DOHH2 (cell line): ENCODE measurements around the gene SMPD4.
A peak's percentile ranks its signal among the peaks of the same experiment; 100 is the strongest.
"Not testable (repeated sequence)": the region's sequence is repeated elsewhere in the genome, so short reads cannot be mapped to it uniquely, and the experiment has no call there.

ENCODE experiments used
- H3F3A ChIP-seq: fragments of 200-600 bp; sonication (generic), shearing (Covaris generic); 2 replicates; pipeline ENCODE4 v1.6.0; 2016; ENCODE audit warnings: antibody characterized with exemption, mild to moderate bottlenecking; ENCODE audit not compliant: control insufficient read depth, insufficient read depth
- H3K27ac ChIP-seq: fragments of 200-600 bp; sonication (generic); 2 replicates; pipeline ENCODE4 v1.5.1; 2014; ENCODE audit warnings: low read depth, mild to moderate bottlenecking, low read length, moderate library complexity
- H3K27me3 ChIP-seq: fragments of 200-600 bp; sonication (generic); 2 replicates; pipeline ENCODE4 v1.6.1; 2014; ENCODE audit warnings: mild to moderate bottlenecking, low read length, mixed read lengths; ENCODE audit not compliant: control insufficient read depth
- H3K36me3 ChIP-seq: fragments of 200-600 bp; sonication (generic); 2 replicates; pipeline ENCODE4 v1.6.1; 2014; ENCODE audit warnings: mild to moderate bottlenecking, low read length, moderate library complexity, mixed read lengths; ENCODE audit not compliant: control insufficient read depth
- H3K4me1 ChIP-seq: fragments of 200-600 bp; sonication (generic); 2 replicates; pipeline ENCODE4 v1.6.1; 2014; ENCODE audit warnings: mild to moderate bottlenecking, low read length, mixed read lengths; ENCODE audit not compliant: control insufficient read depth
- H3K4me2 ChIP-seq: fragments of 200-600 bp; sonication (generic); 2 replicates; pipeline ENCODE4 v1.6.0; 2014; ENCODE audit warnings: mild to moderate bottlenecking, low read length, moderate library complexity
- H3K4me3 ChIP-seq: fragments of 200-600 bp; sonication (generic); 2 replicates; pipeline ENCODE4 v1.5.1; 2014; ENCODE audit warnings: mild to moderate bottlenecking, low read length, mixed read lengths
- H3K79me2 ChIP-seq: fragments of 200-600 bp; sonication (generic); 2 replicates; pipeline ENCODE4 v1.6.1; 2014; ENCODE audit warnings: mild to moderate bottlenecking, low read length, mixed read lengths; ENCODE audit not compliant: control insufficient read depth
- H3K9me2 ChIP-seq: fragments of 200-600 bp; sonication (generic); replicated peaks from 2 replicates; pipeline ENCODE4 v1.6.1; 2014; ENCODE audit warnings: mild to moderate bottlenecking, low read length, mixed read lengths; ENCODE audit not compliant: control insufficient read depth
- H3K9me3 ChIP-seq: fragments of 200-600 bp; sonication (generic); 2 replicates; pipeline ENCODE4 v1.6.1; 2014; ENCODE audit warnings: antibody characterized with exemption, low read length, mixed read lengths; ENCODE audit not compliant: control insufficient read depth, insufficient read depth
- H4K20me1 ChIP-seq: fragments of 200-600 bp; sonication (generic); 2 replicates; pipeline ENCODE4 v1.6.0; 2014; ENCODE audit warnings: low read depth, mild to moderate bottlenecking, antibody characterized with exemption, low read length, moderate library complexity; ENCODE audit not compliant: control insufficient read depth, insufficient read depth
- EZH2phosphoT487 ChIP-seq: fragments of 200-600 bp; sonication (generic); IDR thresholded peaks from 2 replicates; pipeline ENCODE4 v1.6.1; 2017; ENCODE audit warnings: borderline replicate concordance, mild to moderate bottlenecking, antibody characterized with exemption, low read length, moderate library complexity, mixed read lengths
- TF ChIP-seq, protein P1 (sequence below): fragments of 200-600 bp; sonication (generic); IDR thresholded peaks from one replicate; pipeline ENCODE4 v1.5.1; 2014; ENCODE audit warnings: antibody characterized with exemption, mild to moderate bottlenecking, low read depth, low read length; ENCODE audit not compliant: poor library complexity, severe bottlenecking

The SMPD4 gene

DNA sequence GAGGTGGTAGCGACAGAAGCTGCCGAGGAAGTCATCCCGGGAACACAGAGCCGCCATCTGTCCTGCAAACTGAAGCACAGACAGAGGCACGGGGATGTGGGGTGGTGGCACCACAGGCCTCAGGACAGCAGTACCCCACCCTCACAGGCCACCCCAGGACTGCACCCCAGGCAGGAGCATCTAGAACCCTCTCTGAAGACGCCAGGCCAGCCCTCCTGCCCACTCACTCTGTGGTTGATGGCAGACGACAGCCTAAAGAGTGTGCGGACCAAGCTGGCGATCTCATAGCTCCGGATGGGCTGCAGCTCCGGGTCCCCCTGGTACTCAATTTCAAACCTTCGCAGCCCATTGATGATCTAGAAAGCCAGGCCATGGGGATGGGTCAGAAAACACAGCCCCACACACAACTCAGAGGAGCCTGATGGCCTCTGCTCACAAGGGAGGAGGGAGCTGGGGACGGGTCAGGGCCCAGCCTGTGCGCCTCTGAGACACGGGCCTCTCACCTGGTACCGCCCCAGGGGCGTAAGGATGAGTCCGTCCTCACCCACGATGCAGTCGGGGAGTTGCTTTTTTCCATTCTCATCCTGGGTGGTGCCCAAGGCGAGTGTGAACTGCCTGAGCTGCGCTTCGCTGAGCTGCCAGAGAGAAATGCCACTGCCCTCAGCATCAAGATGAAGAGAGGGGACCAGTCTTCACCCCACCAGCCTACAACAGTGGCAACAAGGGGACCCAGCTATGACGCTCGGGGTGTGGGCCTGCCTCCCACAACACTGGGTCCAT is 28.4 kb downstream of the SMPD4 start:
- Histone ChIP-seq H3K4me1 (peaks cover 9% of the 10 kb centered on the region), H3K9me2 (no peaks in the 10 kb centered on the region), H3K36me3 (peaks cover 32% of the 10 kb centered on the region), H3K4me3 (no peak overlapping the region), H3K27me3 (no peaks in the 10 kb centered on the region), H3K27ac (no peak overlapping the region), H3F3A (no peaks in the 10 kb centered on the region), H4K20me1 (no peaks in the 10 kb centered on the region), H3K9me3 (no peaks in the 10 kb centered on the region), H3K4me2 (no peak overlapping the region), H3K79me2 (no peaks in the 10 kb centered on the region)
- TF ChIP-seq, protein P1, sequence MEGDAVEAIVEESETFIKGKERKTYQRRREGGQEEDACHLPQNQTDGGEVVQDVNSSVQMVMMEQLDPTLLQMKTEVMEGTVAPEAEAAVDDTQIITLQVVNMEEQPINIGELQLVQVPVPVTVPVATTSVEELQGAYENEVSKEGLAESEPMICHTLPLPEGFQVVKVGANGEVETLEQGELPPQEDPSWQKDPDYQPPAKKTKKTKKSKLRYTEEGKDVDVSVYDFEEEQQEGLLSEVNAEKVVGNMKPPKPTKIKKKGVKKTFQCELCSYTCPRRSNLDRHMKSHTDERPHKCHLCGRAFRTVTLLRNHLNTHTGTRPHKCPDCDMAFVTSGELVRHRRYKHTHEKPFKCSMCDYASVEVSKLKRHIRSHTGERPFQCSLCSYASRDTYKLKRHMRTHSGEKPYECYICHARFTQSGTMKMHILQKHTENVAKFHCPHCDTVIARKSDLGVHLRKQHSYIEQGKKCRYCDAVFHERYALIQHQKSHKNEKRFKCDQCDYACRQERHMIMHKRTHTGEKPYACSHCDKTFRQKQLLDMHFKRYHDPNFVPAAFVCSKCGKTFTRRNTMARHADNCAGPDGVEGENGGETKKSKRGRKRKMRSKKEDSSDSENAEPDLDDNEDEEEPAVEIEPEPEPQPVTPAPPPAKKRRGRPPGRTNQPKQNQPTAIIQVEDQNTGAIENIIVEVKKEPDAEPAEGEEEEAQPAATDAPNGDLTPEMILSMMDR: no peak
- TF ChIP-seq EZH2phosphoT487: no peak

DNA sequence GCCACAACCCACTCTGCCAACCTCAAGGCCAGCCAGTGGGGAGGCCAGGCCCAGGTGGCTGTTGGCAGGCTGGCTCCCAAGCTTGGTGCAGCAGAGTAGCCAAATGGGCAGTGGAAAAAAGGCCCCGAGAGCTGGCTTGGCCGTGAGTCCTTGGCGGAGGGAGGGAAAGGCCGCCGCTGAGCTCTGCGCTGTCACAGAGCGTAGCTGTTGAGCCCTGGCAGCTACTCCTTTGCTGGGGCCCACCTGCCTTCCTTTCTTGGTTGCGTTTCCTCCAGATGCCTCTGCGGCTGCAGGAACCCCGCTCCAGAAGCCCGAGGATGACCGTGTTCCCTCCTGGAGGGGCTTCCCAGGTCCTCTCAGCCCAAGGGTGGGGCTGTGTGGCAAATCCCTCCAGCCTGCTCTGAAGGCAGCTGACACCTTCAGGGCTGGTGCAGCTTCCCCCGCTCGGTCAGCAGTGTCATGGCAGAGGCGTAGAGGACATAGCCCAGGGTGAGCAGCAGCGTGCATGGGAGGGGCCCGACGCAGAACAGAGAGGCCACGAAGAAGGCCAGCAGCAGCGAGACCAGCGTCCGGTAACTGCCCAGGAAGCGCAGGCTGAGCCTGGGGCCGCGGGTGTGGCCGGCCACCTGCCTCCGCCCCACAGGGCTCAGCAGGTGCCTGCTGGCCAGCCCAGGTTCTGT is 29.1 kb downstream of the SMPD4 start:
- H3K9me2 ChIP-seq, H3K9me3 ChIP-seq, H3K4me1 ChIP-seq, H3K79me2 ChIP-seq, H3K27me3 ChIP-seq, H4K20me1 ChIP-seq, H3K4me2 ChIP-seq, H3K4me3 ChIP-seq, H3F3A ChIP-seq, H3K27ac ChIP-seq: not testable (repeated sequence)
- H3K36me3 ChIP-seq: peaks cover 32% of the 10 kb centered on the region

DNA sequence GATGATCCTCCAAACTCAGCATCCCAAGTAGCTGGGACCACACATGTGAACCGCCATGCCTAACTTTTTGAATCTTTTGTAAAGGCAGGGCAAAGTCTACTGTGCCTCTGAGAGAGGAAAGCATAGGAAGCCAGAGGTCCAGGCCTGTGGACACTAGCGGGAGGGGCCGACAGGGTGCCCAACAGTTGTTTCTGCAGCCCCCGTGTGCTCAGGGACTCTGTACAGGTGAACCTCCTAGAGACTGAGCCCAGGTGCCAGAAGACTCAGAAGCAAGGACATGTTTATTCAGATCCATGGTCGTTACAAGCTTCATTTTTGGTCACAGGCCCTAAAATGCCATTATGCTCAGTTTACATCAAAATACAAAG is 30.3 kb downstream of the SMPD4 start:
- H3K4me1 ChIP-seq, H3F3A ChIP-seq, H4K20me1 ChIP-seq, H3K9me2 ChIP-seq, H3K4me2 ChIP-seq, H3K27me3 ChIP-seq, H3K4me3 ChIP-seq, H3K79me2 ChIP-seq, H3K9me3 ChIP-seq, H3K27ac ChIP-seq: not testable (repeated sequence)
- peaks cover 28% of the 10 kb centered on the region for H3K36me3 ChIP-seq

DNA sequence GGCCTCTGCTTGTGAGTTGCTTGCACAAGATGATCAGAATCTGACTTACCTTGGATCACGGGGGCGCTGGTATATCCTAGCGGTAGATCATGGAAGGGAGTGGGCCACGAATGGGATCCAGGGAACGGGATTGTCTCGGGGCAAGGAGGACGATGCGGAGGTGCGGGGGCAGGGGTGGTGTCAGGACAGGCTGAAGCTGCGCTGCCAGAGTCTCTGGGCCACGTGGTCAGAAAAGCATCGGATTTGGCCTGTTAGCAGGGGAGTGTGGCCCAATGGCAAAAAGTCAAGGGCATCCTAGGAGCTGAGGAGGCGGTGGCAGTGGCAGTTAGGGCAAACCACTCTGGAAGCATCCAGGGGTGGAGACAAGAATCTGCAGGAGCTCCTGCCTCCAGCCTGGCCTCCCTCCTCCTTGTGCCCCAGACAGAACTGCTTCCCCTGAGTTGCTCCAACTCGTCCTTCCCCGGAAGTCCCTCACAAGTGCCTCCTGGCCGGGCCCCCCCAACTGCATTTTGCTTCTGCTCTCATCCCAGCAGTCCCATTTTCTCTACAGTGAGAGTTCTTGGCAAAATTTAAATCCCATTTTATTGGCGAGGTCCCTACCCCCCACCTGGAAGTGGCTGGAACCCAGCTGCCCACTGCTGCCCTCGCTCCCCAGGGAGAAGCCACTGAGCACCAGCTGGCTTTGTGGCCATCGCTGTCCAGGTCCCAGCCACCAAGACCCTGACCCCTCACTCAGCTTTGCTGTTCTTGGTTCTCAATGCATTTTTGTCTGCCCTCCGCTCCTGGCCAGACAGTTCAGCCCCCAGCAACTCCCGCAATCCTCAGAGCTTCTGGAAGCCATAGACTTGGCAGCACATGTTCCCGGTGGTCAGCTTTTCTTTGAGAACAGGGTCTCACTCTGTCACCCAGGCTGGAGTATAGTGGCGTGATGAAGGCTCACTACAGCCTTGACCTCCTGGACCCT is 30.9 kb downstream of the SMPD4 start:
- no peaks in the 10 kb centered on the region for H3K27me3 ChIP-seq
- H3K27ac ChIP-seq: no peak overlapping the region
- no peaks in the 10 kb centered on the region for H3K9me3 ChIP-seq
- H3F3A ChIP-seq: no peaks in the 10 kb centered on the region
- H3K9me2 ChIP-seq: no peaks in the 10 kb centered on the region
- TF ChIP-seq EZH2phosphoT487: no peak
- TF ChIP-seq, protein P1: no peak
- H3K79me2 ChIP-seq: no peaks in the 10 kb centered on the region
- no peaks in the 10 kb centered on the region for H3K4me1 ChIP-seq
- H4K20me1 ChIP-seq: no peaks in the 10 kb centered on the region
- peaks cover 22% of the 10 kb centered on the region for H3K36me3 ChIP-seq
- no peak overlapping the region for H3K4me3 ChIP-seq
- no peak overlapping the region for H3K4me2 ChIP-seq

DNA sequence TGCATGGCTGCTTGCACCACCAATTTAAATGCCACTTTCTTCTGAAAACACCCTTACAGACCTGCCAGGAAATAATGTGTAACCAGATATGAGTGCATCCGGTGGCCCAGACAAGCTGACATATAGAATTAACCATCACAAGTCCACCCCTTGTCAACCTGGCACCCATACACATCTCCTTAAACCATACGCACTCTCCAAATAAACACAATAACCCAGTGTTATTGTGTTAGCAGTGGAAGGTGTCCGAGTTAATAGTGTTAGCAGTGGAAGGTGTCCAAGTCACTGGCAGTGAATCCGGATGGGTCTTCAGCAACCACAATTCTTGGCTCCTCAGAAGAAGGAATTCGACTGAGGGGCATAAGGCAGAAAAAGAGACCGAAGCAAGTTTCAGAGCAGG is 32.9 kb downstream of the SMPD4 start:
- H4K20me1 ChIP-seq, H3K27me3 ChIP-seq, H3K36me3 ChIP-seq, H3K4me1 ChIP-seq, H3K79me2 ChIP-seq, H3K27ac ChIP-seq, H3K4me2 ChIP-seq, H3K9me2 ChIP-seq, H3F3A ChIP-seq, H3K4me3 ChIP-seq, H3K9me3 ChIP-seq: not testable (repeated sequence)

DNA sequence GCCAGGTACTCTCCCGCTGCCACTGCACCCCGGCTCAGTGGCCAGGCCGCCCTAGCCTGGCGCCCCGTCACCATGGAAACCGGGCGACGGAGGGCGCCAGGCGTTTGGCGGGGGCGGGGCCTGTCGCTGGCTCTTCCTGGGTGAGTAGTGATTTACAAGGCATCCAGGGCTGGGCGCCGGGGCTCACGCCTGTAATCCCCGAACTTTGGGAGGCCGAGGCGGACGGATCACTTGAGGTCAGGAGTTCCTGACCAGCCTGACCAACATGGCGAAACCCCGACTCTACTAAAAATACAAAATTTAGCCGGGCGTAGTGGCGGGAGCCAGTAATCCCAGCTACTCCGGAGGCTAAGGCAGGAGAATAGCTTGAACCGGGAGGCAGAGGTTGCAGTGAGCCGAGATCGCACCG is 36.4 kb downstream of the SMPD4 start, which contains the start of gene CCDC74B:
Gene CCDC74B (minus strand): TSS at position 107 of the 409 bp plus-strand sequence. CDS start 116 bp downstream, outside the sequence.
- H3F3A ChIP-seq, H3K4me1 ChIP-seq, H3K9me3 ChIP-seq, H3K27me3 ChIP-seq, H4K20me1 ChIP-seq, H3K27ac ChIP-seq, H3K9me2 ChIP-seq, H3K79me2 ChIP-seq, H3K36me3 ChIP-seq: not testable (repeated sequence)
- peak within 1 kb of the TSS; percentile 59 for H3K4me2 ChIP-seq
- peak within 1 kb of the TSS; percentile 59 for H3K4me3 ChIP-seq
